ENCODE data around the gene MECP2. TPM values are rescaled to one million over a fixed set of nuclear protein-coding genes. Genes with fewer than 3 reads are reported as not detected.

The MECP2 gene
- polyA plus RNA-seq, 1 donor (not counting 4 experiments of a cell fraction or from before 2014, with no cell fraction given) = 9.9 TPM

DNA sequence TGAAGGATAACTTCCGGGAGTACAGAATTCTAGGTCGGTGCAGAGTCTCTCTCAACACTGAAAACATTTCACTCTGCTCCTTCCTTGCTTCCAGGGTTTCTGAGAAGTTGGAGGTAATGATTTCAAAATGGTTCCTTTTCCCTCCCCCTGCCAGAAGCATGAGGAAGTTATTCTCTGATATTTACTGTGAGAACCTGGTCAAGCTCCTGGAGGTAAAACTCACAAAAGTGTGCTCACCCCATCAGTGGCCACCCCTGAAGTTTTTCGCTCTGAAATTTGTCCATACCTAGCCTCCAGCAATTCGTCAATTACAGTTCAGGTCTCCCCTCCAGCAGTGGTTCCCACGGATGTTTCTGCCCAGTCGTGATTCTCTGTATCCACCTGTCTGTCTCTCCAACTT is 16.2 kb upstream of the MECP2 start:
- FAIRE-seq = no peak
- no peak overlapping the region for H3K27ac ChIP-seq (ENCODE audit: control insufficient read depth, insufficient read depth, low read length)
- H3K9me1 ChIP-seq (ENCODE audit: control insufficient read depth, extremely low read depth, insufficient read depth, low read length) = no peaks in the 10 kb centered on the region
- no peaks in the 10 kb centered on the region for H3K36me3 ChIP-seq (ENCODE audit: control insufficient read depth in 2 of 2, extremely low read depth in 1 of 2, insufficient read depth in 2 of 2, low read length in 2 of 2)
- no peak overlapping the region for H3K4me2 ChIP-seq (ENCODE audit: control insufficient read depth, extremely low read depth, insufficient read depth, low read depth, low read length)
- no peak for DNase-seq (ENCODE audit: low read depth, low spot score)
- H3K9me3 ChIP-seq (ENCODE audit: control insufficient read depth, low read depth, low read length) = no peaks in the 10 kb centered on the region
- no peaks in the 10 kb centered on the region for H3K79me2 ChIP-seq (ENCODE audit: control insufficient read depth, insufficient read depth, low read length)
- no peaks in the 10 kb centered on the region for H4K20me1 ChIP-seq (ENCODE audit: control insufficient read depth, extremely low read depth, insufficient read depth, low read length)
- dilution Hi-C loops (cut with MboI; ENCODE audit: extremely low pct_ligation_motif_present, low sequenced_read_pairs) = no loop called here
- no peaks in the 10 kb centered on the region for H3K4me1 ChIP-seq (ENCODE audit: control insufficient read depth, extremely low read depth, insufficient read depth, low read length)
- H3K27me3 ChIP-seq (ENCODE audit: control insufficient read depth, extremely low read depth, insufficient read depth, low read length) = peaks cover 5% of the 10 kb centered on the region
- TF ChIP-seq EZH2 (IDR thresholded peaks at IDR 0.05; ENCODE audit: low read length) = no peak
- TF ChIP-seq, protein P1, sequence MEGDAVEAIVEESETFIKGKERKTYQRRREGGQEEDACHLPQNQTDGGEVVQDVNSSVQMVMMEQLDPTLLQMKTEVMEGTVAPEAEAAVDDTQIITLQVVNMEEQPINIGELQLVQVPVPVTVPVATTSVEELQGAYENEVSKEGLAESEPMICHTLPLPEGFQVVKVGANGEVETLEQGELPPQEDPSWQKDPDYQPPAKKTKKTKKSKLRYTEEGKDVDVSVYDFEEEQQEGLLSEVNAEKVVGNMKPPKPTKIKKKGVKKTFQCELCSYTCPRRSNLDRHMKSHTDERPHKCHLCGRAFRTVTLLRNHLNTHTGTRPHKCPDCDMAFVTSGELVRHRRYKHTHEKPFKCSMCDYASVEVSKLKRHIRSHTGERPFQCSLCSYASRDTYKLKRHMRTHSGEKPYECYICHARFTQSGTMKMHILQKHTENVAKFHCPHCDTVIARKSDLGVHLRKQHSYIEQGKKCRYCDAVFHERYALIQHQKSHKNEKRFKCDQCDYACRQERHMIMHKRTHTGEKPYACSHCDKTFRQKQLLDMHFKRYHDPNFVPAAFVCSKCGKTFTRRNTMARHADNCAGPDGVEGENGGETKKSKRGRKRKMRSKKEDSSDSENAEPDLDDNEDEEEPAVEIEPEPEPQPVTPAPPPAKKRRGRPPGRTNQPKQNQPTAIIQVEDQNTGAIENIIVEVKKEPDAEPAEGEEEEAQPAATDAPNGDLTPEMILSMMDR (optimal IDR thresholded peaks at IDR 0.05 in 1 of 3, IDR thresholded peaks at IDR 0.05 in 1 of 3, conservative IDR thresholded peaks at IDR 0.05 in 1 of 3; ENCODE audit: extremely low read depth in 1 of 3, insufficient read depth in 2 of 3, low read length in 3 of 3) = no peak
- H3K9ac ChIP-seq (ENCODE audit: control insufficient read depth, extremely low read depth, insufficient read depth, low read length) = no peak overlapping the region
- H2AFZ ChIP-seq (ENCODE audit: control insufficient read depth, low read length) = no peak overlapping the region
- no peak overlapping the region for H3K4me3 ChIP-seq (ENCODE audit: control insufficient read depth in 2 of 3, extremely low read depth in 1 of 3, insufficient read depth in 2 of 3, low read depth in 1 of 3, low read length in 3 of 3)

DNA sequence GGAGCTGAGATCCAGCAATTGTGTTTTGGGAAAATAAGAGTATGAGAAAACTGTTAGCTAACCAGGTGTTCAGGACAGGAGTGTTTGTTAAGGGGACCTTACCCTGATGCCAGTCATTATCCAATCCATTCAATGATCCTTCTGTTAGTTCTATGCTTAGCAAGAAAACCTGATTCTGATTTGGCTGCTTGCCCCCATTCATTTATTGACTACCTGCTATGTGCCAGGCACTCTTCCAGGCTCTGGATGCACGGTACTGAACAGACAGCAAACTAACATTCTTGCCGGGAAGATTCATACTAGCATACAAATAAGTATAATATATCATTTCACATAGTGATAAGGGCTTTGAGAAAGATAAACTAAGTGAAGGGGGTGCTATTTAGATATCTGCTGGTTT is 1.0 kb upstream of the MECP2 start:
- H3K4me3 ChIP-seq (ENCODE audit: control insufficient read depth in 2 of 3, extremely low read depth in 1 of 3, insufficient read depth in 2 of 3, low read depth in 1 of 3, low read length in 3 of 3) = no peak overlapping the region
- H3K9me1 ChIP-seq (ENCODE audit: control insufficient read depth, extremely low read depth, insufficient read depth, low read length) = peaks cover 3% of the 10 kb centered on the region
- FAIRE-seq = no peak
- H4K20me1 ChIP-seq (ENCODE audit: control insufficient read depth, extremely low read depth, insufficient read depth, low read length) = peaks cover 14% of the 10 kb centered on the region
- no peaks in the 10 kb centered on the region for H3K9me3 ChIP-seq (ENCODE audit: control insufficient read depth, low read depth, low read length)
- dilution Hi-C loops (cut with MboI; ENCODE audit: extremely low pct_ligation_motif_present, low sequenced_read_pairs) = no loop called here
- peak overlapping the region; percentile 74 for H3K4me2 ChIP-seq (ENCODE audit: control insufficient read depth, extremely low read depth, insufficient read depth, low read depth, low read length)
- no peak overlapping the region for H3K27ac ChIP-seq (ENCODE audit: control insufficient read depth, insufficient read depth, low read length)
- H3K27me3 ChIP-seq (ENCODE audit: control insufficient read depth, extremely low read depth, insufficient read depth, low read length) = no peaks in the 10 kb centered on the region
- no peak overlapping the region for H2AFZ ChIP-seq (ENCODE audit: control insufficient read depth, low read length)
- H3K36me3 ChIP-seq (ENCODE audit: control insufficient read depth in 2 of 2, extremely low read depth in 1 of 2, insufficient read depth in 2 of 2, low read length in 2 of 2) = no peaks in the 10 kb centered on the region
- no peak overlapping the region for H3K9ac ChIP-seq (ENCODE audit: control insufficient read depth, extremely low read depth, insufficient read depth, low read length)
- no peak for DNase-seq (ENCODE audit: low read depth, low spot score)
- peaks cover 15% of the 10 kb centered on the region for H3K4me1 ChIP-seq (ENCODE audit: control insufficient read depth, extremely low read depth, insufficient read depth, low read length)
- no peak for TF ChIP-seq EZH2 (IDR thresholded peaks at IDR 0.05; ENCODE audit: low read length)
- TF ChIP-seq, protein P1 (optimal IDR thresholded peaks at IDR 0.05 in 1 of 3, IDR thresholded peaks at IDR 0.05 in 1 of 3, conservative IDR thresholded peaks at IDR 0.05 in 1 of 3; ENCODE audit: extremely low read depth in 1 of 3, insufficient read depth in 2 of 3, low read length in 3 of 3) = no peak
- peaks cover 33% of the 10 kb centered on the region for H3K79me2 ChIP-seq (ENCODE audit: control insufficient read depth, insufficient read depth, low read length)

Data from keratinocyte (primary cell).